ENCODE measurements around the gene CTDSP2. TPM values are rescaled to one million over a fixed set of nuclear protein-coding genes. Genes with fewer than 3 reads are reported as not detected.

CTDSP2 gene
- total RNA-seq, 1 experiment from 2014 or later = 82.7 TPM

DNA sequence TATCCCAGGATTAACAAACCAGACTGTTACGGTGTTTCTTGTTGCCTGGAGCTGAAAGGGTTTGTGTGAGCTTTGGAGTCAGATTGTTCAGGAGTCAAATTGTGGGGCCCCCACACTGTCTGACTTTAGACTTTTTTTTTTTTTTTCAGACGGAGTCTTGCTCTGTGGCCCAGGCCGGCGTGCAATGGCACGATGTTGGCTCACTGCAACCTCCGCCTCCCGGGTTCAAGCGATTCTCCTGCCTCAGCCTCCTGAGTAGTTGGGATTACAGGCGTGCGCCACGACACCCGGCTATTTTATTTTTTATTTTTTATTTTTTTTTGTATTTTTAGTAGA is 63.1 kb downstream of the CTDSP2 start:
- no peak for DNase-seq (ENCODE audit: low read depth, low spot score)
- Histone ChIP-seq H3K79me2 (ENCODE audit: insufficient read depth, low read length) (peaks cover 47% of the 10 kb centered on the region), H3K9me2 (ENCODE audit: insufficient read depth) (no peaks in the 10 kb centered on the region), H3K9ac (ENCODE audit: low read length) (peak overlapping the region; percentile 91), H3K4me3 (replicated peaks in 1 of 2; ENCODE audit: low read depth in 1 of 2, low read length in 2 of 2) (peak overlapping the region; percentile 98 to 100), H3K4me2 (ENCODE audit: low read length) (peak overlapping the region; percentile 74), H3K9me3 (ENCODE audit: control insufficient read depth in 1 of 2, insufficient read depth in 1 of 2, low read depth in 1 of 2, low read length in 2 of 2) (no peaks in the 10 kb centered on the region), H3K27me3 (ENCODE audit: insufficient read depth, low read length) (no peaks in the 10 kb centered on the region), H2AFZ (ENCODE audit: low read depth, low read length, poor library complexity, severe bottlenecking) (no peak overlapping the region), H3K27ac (ENCODE audit: low read depth, low read length) (no peak overlapping the region), H4K20me1 (ENCODE audit: insufficient read depth) (no peaks in the 10 kb centered on the region), H3K36me3 (ENCODE audit: control insufficient read depth in 1 of 2, insufficient read depth in 2 of 2, low read length in 2 of 2) (peaks cover 20 to 28% of the 10 kb centered on the region in 2 experiments; a peak in 3 of 4 replicates), H3K4me1 (ENCODE audit: control insufficient read depth in 1 of 2, insufficient read depth in 2 of 2, low read length in 2 of 2) (peaks cover 6 to 10% of the 10 kb centered on the region in 2 experiments)
- no peak for ATAC-seq
- RAD21 ChIA-PET (ENCODE audit: low non-redundant PET in 1 of 2, low total read pairs in 2 of 2, uncharacterized antibody in 2 of 2, unreplicated experiment in 2 of 2) = no interaction called here
- CTCF ChIA-PET = interaction anchor here (0.9 to 1.1 kb wide), 3 partner anchors 11 to 19 kb away, joined by 3 to 5 read pairs (median 3); partner anchors contain the start of genes EEF1AKMT3 and METTL1
- POLR2A ChIA-PET = interaction anchor here (0.7 to 1.2 kb wide), 3 partner anchors 11 to 30 kb away, joined by 3 to 6 read pairs (median 3); partner anchors contain the start of genes EEF1AKMT3 and METTL1
- TF ChIP-seq RAD21 (IDR thresholded peaks at IDR 0.05; ENCODE audit: low read depth) = no peak
- no peak for TF ChIP-seq SRF (IDR thresholded peaks at IDR 0.05; ENCODE audit: low read depth)
- no peak for TF ChIP-seq POLR2AphosphoS5 (IDR thresholded peaks at IDR 0.05; ENCODE audit: low read depth, low read length)
- no peak for TF ChIP-seq SIN3A (IDR thresholded peaks at IDR 0.05; ENCODE audit: low read depth)
- no peak for TF ChIP-seq YY1 (IDR thresholded peaks at IDR 0.05; ENCODE audit: extremely low read depth, insufficient replicate concordance, low read depth, low read length)
- TF ChIP-seq EZH2 (IDR thresholded peaks at IDR 0.05) = no peak
- TF ChIP-seq CEBPB (IDR thresholded peaks at IDR 0.05; ENCODE audit: low read depth) = no peak
- TF ChIP-seq, protein P1, sequence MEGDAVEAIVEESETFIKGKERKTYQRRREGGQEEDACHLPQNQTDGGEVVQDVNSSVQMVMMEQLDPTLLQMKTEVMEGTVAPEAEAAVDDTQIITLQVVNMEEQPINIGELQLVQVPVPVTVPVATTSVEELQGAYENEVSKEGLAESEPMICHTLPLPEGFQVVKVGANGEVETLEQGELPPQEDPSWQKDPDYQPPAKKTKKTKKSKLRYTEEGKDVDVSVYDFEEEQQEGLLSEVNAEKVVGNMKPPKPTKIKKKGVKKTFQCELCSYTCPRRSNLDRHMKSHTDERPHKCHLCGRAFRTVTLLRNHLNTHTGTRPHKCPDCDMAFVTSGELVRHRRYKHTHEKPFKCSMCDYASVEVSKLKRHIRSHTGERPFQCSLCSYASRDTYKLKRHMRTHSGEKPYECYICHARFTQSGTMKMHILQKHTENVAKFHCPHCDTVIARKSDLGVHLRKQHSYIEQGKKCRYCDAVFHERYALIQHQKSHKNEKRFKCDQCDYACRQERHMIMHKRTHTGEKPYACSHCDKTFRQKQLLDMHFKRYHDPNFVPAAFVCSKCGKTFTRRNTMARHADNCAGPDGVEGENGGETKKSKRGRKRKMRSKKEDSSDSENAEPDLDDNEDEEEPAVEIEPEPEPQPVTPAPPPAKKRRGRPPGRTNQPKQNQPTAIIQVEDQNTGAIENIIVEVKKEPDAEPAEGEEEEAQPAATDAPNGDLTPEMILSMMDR (IDR thresholded peaks at IDR 0.05 in 2 of 3, conservative IDR thresholded peaks at IDR 0.05 in 1 of 3; ENCODE audit: borderline replicate concordance in 1 of 3, insufficient read depth in 1 of 3, low read depth in 2 of 3, low read length in 2 of 3) = no peak
- TF ChIP-seq EGR1 (IDR thresholded peaks at IDR 0.05; ENCODE audit: low read depth) = no peak
- TF ChIP-seq CBX3 (IDR thresholded peaks at IDR 0.05; ENCODE audit: low read depth) = no peak
- TF ChIP-seq, protein P2, sequence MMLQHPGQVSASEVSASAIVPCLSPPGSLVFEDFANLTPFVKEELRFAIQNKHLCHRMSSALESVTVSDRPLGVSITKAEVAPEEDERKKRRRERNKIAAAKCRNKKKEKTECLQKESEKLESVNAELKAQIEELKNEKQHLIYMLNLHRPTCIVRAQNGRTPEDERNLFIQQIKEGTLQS (IDR thresholded peaks at IDR 0.05) = no peak
- no peak for TF ChIP-seq ZFX (IDR thresholded peaks at IDR 0.05)
- intact Hi-C loops (cut with micrococcal nuclease) = no loop called here
- BruUV-seq (replicated peaks) = no TSS peak

Measured in HCT116 (cell line).